RWPE1 (cell line): ENCODE measurements around the gene INF2.

Source experiments
- CTCF ChIA-PET: fragments of 350-600 bp; sonication (Branson Sonifier 250); formaldehyde crosslinking; extraction: SDS; loops from one replicate; lab custom pipeline; 2021; lab: Yijun Ruan, JAX
- POLR2A ChIA-PET: fragments of 400-600 bp; formaldehyde crosslinking; extraction: SDS; loops from one replicate; lab custom pipeline; 2020; ENCODE audit warnings: antibody characterized with exemption; ENCODE audit not compliant: low non-redundant PET; lab: Yijun Ruan, JAX
- DNase-seq: peaks from one replicate; pipeline ENCODE4 v3.0.0; 2012; ENCODE audit warnings: low spot score
- H3K27ac ChIP-seq: fragments of 450-650 bp; 2 replicates; pipeline ENCODE4 v1.5.1; 2017
- CTCF ChIP-seq: fragments of 450-650 bp; conservative IDR thresholded peaks from 2 replicates; pipeline ENCODE4 v1.5.1; 2017; ENCODE audit warnings: low read depth, mild to moderate bottlenecking

Gene INF2

GRCh38 chr14:104693482-104694431, 4.3 kb downstream of the INF2 start:
- CTCF ChIA-PET: interaction anchor here (0.7 to 0.8 kb wide), 2 partner anchors 12 to 575 kb away, joined by 3 read pairs; no protein-coding TSS in a partner anchor

GRCh38 chr14:104694475-104694950, 5.1 kb downstream of the INF2 start:
- TF ChIP-seq CTCF: no peak
- H3K27ac ChIP-seq: peak overlapping the region; percentile 100
- POLR2A ChIA-PET: no interaction called here
- CTCF ChIA-PET: interaction anchor here (0.6 to 1.0 kb wide), 6 partner anchors 13 to 576 kb away, joined by 3 to 4 read pairs (median 3); no protein-coding TSS in a partner anchor
- no peak for DNase-seq

More at GRCh38 chr14:104693482-104694431, 4.3 kb downstream of the INF2 start:
- TF ChIP-seq CTCF: no peak
- no peak for DNase-seq
- H3K27ac ChIP-seq: peak overlapping the region; percentile 100
- POLR2A ChIA-PET: no interaction called here

GRCh38 chr14:104694991-104695659, 5.7 kb downstream of the INF2 start:
- ChIA-PET CTCF (interaction anchor here (0.6 to 1.0 kb wide), 4 partner anchors 14 to 482 kb away, joined by 3 to 4 read pairs (median 3); no protein-coding TSS in a partner anchor), POLR2A (no interaction called here)
- no peak for TF ChIP-seq CTCF
- H3K27ac ChIP-seq: peak overlapping the region; percentile 100
- peak; percentile 46 for DNase-seq

- H3K27ac ChIP-seq: peak overlapping the region; percentile 100
- no peak for TF ChIP-seq CTCF
- CTCF ChIA-PET: no interaction called here
- POLR2A ChIA-PET: no interaction called here
- no peak for DNase-seq
Observed at GRCh38 chr14:104695660-104696000, 6.2 kb downstream of the INF2 start.

GRCh38 chr14:104696671-104697316, 7.4 kb downstream of the INF2 start:
- no peak for DNase-seq
- POLR2A ChIA-PET: no interaction called here
- H3K27ac ChIP-seq: peak overlapping the region; percentile 100
- no peak for TF ChIP-seq CTCF
- CTCF ChIA-PET: interaction anchor here (0.5 kb wide), 1 partner anchor 9 kb away, joined by 4 read pairs; no protein-coding TSS in a partner anchor

- POLR2A ChIA-PET: no interaction called here
- CTCF ChIA-PET: interaction anchor here (0.5 to 1.5 kb wide), 3 partner anchors 10 to 15 kb away, joined by 4 read pairs; no protein-coding TSS in a partner anchor
- peak overlapping the region; percentile 100 for H3K27ac ChIP-seq
- DNase-seq: no peak
- no peak for TF ChIP-seq CTCF
Observed at GRCh38 chr14:104697317-104697703, 7.9 kb downstream of the INF2 start.
